ENCODE measurements around the gene TMSB4X.

The TMSB4X gene

GRCh38 chrX:12992544-12993118 is 17.7 kb downstream of the TMSB4X start:
- no peak for TF ChIP-seq CTCF (IDR thresholded peaks at IDR 0.05; ENCODE audit: low read depth, low read length)

GRCh38 chrX:12993826-12994225 is 18.9 kb downstream of the TMSB4X start:
- H3K4me3 ChIP-seq (ENCODE audit: low read depth, low read length), result no peak overlapping the region
- no peak for TF ChIP-seq CTCF (IDR thresholded peaks at IDR 0.05; ENCODE audit: low read depth, low read length)

More at GRCh38 chrX:12992544-12993118, 17.7 kb downstream of the TMSB4X start:
- no peak overlapping the region for H3K4me3 ChIP-seq (ENCODE audit: low read depth, low read length)

GRCh38 chrX:12994321-12994720 is 19.4 kb downstream of the TMSB4X start:
- no peak overlapping the region for H3K4me3 ChIP-seq (ENCODE audit: low read depth, low read length)
- TF ChIP-seq CTCF (IDR thresholded peaks at IDR 0.05; ENCODE audit: low read depth, low read length), result no peak

- no peak for TF ChIP-seq CTCF (IDR thresholded peaks at IDR 0.05; ENCODE audit: low read depth, low read length)
- no peak overlapping the region for H3K4me3 ChIP-seq (ENCODE audit: low read depth, low read length)
Measured at GRCh38 chrX:12996934-12997435, 22.1 kb downstream of the TMSB4X start.

- TF ChIP-seq CTCF (IDR thresholded peaks at IDR 0.05; ENCODE audit: low read depth, low read length), result no peak
- no peak overlapping the region for H3K4me3 ChIP-seq (ENCODE audit: low read depth, low read length)
Measured at GRCh38 chrX:12997906-12998687, 23.2 kb downstream of the TMSB4X start.

- H3K4me3 ChIP-seq (ENCODE audit: low read depth, low read length), result no peak overlapping the region
- no peak for TF ChIP-seq CTCF (IDR thresholded peaks at IDR 0.05; ENCODE audit: low read depth, low read length)
Measured at GRCh38 chrX:12999422-12999821, 24.5 kb downstream of the TMSB4X start.

- H3K4me3 ChIP-seq (ENCODE audit: low read depth, low read length), result no peak overlapping the region
- TF ChIP-seq CTCF (IDR thresholded peaks at IDR 0.05; ENCODE audit: low read depth, low read length), result no peak
Measured at GRCh38 chrX:13000301-13000811, 25.4 kb downstream of the TMSB4X start.

Measured in WI38 (cell line).